Measurements from ENCODE around the gene ALX4. TPM values are rescaled to one million over a fixed set of nuclear protein-coding genes. Genes with fewer than 3 reads are reported as not detected.

ALX4 gene
- total RNA-seq, 1 donor from 2014 or later = not detected

GRCh38 chr11:44275241-44275640 is 34.7 kb downstream of the ALX4 start:
- H3K27me3 Mint-ChIP-seq (ENCODE audit: unreplicated experiment) = no peaks in the 10 kb centered on the region
- no peak for DNase-seq (ENCODE audit: low spot score)

DNA sequence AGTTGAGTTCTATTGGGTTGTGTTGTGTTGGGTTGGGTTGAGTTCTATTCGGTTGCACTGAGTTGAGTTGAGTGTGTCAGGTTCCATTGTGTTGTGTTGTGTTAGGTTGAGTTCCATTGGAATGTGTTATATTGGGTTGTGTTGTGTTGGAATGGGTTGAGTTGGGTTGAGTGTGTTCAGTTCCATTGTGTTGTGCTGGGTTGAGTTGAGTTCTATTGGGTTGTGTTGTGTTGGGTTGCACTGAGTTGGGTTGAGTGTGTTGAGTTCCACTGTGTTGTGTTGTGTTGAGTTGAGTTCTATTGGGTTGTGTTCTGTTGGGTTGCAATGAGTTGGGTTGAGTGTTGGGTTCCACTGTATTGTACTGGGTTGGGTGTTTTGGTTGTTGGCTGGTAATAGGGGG is 35.5 kb downstream of the ALX4 start:
- no peak for DNase-seq (ENCODE audit: low spot score)
- H3K27ac Mint-ChIP-seq (ENCODE audit: unreplicated experiment) = no peak overlapping the region
- no peaks in the 10 kb centered on the region for H3K27me3 Mint-ChIP-seq (ENCODE audit: unreplicated experiment)
- H3K4me3 Mint-ChIP-seq (ENCODE audit: unreplicated experiment) = no peak overlapping the region
- peaks cover 7% of the 10 kb centered on the region for H3K4me1 Mint-ChIP-seq (ENCODE audit: unreplicated experiment)
- H3K9me3 Mint-ChIP-seq (ENCODE audit: unreplicated experiment) = no peaks in the 10 kb centered on the region
- H3K36me3 Mint-ChIP-seq (ENCODE audit: low read depth, unreplicated experiment) = peaks cover 5% of the 10 kb centered on the region
- TF ChIP-seq CTCF (IDR thresholded peaks at IDR 0.05; ENCODE audit: unreplicated experiment) = no peak

More at GRCh38 chr11:44275241-44275640, 34.7 kb downstream of the ALX4 start:
- no peak for TF ChIP-seq CTCF (IDR thresholded peaks at IDR 0.05; ENCODE audit: unreplicated experiment)
- Mint-ChIP-seq H3K4me3 (ENCODE audit: unreplicated experiment) (no peak overlapping the region), H3K9me3 (ENCODE audit: unreplicated experiment) (no peaks in the 10 kb centered on the region), H3K27ac (ENCODE audit: unreplicated experiment) (no peak overlapping the region), H3K4me1 (ENCODE audit: unreplicated experiment) (peaks cover 2% of the 10 kb centered on the region), H3K36me3 (ENCODE audit: low read depth, unreplicated experiment) (peaks cover 5% of the 10 kb centered on the region)

- TF ChIP-seq CTCF (IDR thresholded peaks at IDR 0.05; ENCODE audit: unreplicated experiment) = no peak
- Mint-ChIP-seq H3K4me1 (ENCODE audit: unreplicated experiment) (peaks cover 9% of the 10 kb centered on the region), H3K27me3 (ENCODE audit: unreplicated experiment) (peaks cover 8% of the 10 kb centered on the region), H3K36me3 (ENCODE audit: low read depth, unreplicated experiment) (peaks cover 5% of the 10 kb centered on the region), H3K27ac (ENCODE audit: unreplicated experiment) (no peak overlapping the region), H3K4me3 (ENCODE audit: unreplicated experiment) (no peak overlapping the region), H3K9me3 (ENCODE audit: unreplicated experiment) (no peaks in the 10 kb centered on the region)
- no peak for DNase-seq (ENCODE audit: low spot score)
Observed at GRCh38 chr11:44271286-44271685, 38.7 kb downstream of the ALX4 start.

DNA sequence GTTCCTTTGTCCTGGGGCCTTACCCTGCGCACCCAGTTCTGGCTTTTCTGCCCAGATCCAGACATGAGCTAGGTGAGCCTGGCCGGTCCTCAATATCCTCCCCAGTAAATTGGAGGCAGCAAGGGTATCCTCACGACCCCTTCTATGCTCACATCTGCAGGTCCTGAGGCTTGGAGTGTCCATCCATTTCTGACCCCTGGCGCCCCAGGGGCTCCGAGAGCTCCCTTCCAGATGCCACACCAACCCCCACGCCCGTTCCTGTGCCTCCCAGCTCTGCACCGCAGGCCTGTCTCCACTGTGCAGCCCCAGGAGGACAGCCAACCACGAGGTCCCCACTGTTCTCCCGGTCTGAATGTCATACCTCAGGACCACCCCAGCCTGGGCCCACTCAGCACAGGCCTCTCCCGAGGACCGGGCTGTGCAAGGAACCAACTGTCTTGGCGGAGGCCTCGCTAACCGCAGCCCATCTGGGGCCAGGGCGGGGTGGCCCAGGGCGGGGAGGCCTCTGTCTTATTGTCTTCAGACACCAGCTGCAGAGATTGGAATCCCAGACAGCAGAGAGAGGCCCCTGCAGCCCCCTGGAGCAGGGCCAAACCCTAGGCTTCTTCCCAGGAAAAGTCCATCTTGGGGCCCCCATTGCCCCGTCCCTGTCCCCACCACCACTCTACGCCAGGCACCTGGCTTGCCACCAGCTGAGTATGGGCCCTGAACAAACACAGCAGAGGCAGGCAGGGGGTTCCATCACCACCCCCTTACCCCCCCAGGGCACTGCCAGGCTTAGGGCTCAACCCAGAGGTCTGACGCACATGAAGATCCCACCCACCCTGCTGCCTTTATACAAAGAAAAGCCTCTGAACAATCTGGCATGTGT is 39.3 kb downstream of the ALX4 start:
- no peak overlapping the region for H3K27ac Mint-ChIP-seq (ENCODE audit: unreplicated experiment)
- DNase-seq (ENCODE audit: low spot score) = no peak
- no peak for TF ChIP-seq CTCF (IDR thresholded peaks at IDR 0.05; ENCODE audit: unreplicated experiment)
- no peaks in the 10 kb centered on the region for H3K9me3 Mint-ChIP-seq (ENCODE audit: unreplicated experiment)
- no peak overlapping the region for H3K4me3 Mint-ChIP-seq (ENCODE audit: unreplicated experiment)
- H3K36me3 Mint-ChIP-seq (ENCODE audit: low read depth, unreplicated experiment) = peaks cover 5% of the 10 kb centered on the region
- peaks cover 8% of the 10 kb centered on the region for H3K27me3 Mint-ChIP-seq (ENCODE audit: unreplicated experiment)
- peaks cover 7% of the 10 kb centered on the region for H3K4me1 Mint-ChIP-seq (ENCODE audit: unreplicated experiment)

Measured in endothelial cell (in vitro differentiated cells).